ENCODE results near the gene B4GALT5.

DNA sequence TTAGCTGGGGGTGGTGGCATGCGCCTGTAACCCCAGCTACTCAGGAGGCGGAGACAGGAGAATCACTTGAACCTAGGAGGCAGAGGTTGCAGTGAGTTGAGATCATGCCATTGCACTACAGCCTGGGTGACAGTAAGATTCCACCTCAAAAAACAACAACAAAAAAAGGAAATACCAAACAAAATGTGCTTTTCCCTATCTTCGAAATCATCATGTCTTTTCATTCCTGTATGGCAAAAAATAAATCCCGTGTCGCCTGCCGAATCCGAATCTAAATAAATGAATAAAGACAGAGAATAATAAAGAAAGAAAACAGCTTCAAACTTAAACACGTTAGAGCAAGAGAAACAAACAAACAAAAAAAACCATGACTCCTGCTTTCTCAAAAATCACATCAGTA lies 11.8 kb downstream of the B4GALT5 start:
- TF ChIP-seq, protein P1, sequence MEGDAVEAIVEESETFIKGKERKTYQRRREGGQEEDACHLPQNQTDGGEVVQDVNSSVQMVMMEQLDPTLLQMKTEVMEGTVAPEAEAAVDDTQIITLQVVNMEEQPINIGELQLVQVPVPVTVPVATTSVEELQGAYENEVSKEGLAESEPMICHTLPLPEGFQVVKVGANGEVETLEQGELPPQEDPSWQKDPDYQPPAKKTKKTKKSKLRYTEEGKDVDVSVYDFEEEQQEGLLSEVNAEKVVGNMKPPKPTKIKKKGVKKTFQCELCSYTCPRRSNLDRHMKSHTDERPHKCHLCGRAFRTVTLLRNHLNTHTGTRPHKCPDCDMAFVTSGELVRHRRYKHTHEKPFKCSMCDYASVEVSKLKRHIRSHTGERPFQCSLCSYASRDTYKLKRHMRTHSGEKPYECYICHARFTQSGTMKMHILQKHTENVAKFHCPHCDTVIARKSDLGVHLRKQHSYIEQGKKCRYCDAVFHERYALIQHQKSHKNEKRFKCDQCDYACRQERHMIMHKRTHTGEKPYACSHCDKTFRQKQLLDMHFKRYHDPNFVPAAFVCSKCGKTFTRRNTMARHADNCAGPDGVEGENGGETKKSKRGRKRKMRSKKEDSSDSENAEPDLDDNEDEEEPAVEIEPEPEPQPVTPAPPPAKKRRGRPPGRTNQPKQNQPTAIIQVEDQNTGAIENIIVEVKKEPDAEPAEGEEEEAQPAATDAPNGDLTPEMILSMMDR (conservative IDR thresholded peaks at IDR 0.05) = no peak
- TF ChIP-seq EZH2 (IDR thresholded peaks at IDR 0.05; ENCODE audit: low read depth) = no peak

All from PC-9 (cell line).